ENCODE data around the gene TNIP3. TPM values are rescaled to one million over a fixed set of nuclear protein-coding genes. Genes with fewer than 3 reads are reported as not detected.

TNIP3 gene
- total and polyA plus RNA-seq, 9 of the 15 experiments (the other 6 are each of a cell fraction or from before 2014, with no cell fraction given) = 0.14 TPM; not detected in 8

GRCh38 chr4:121138039-121138825 lies 25.9 kb downstream of the TNIP3 start (continued):
- TF ChIP-seq SFPQ (IDR thresholded peaks at IDR 0.05; ENCODE audit: low read depth, low read length) (no peak), FUS (optimal IDR thresholded peaks at IDR 0.05; ENCODE audit: low read depth, low read length) (no peak)

GRCh38 chr4:121130326-121130660 lies 33.8 kb downstream of the TNIP3 start:
- DNase-seq (ENCODE audit: extremely low read depth in 1 of 4, low spot score in 3 of 4) (no peak), FAIRE-seq (no peak), ATAC-seq (no peak)
- Histone ChIP-seq H3K9me1 (ENCODE audit: control insufficient read depth, insufficient read depth, low read length) (no peaks in the 10 kb centered on the region), H3K4me1 (replicated peaks in 1 of 2; ENCODE audit: control insufficient read depth in 2 of 2, insufficient read depth in 2 of 2, low read length in 2 of 2) (no peaks in the 10 kb centered on the region), H3K9me3 (replicated peaks; ENCODE audit: control insufficient read depth, insufficient read depth, low read depth, low read length) (no peaks in the 10 kb centered on the region), H4K20me1 (replicated peaks; ENCODE audit: control insufficient read depth, insufficient read depth, low read length) (no peaks in the 10 kb centered on the region), H2AFZ (ENCODE audit: low read depth, low read length) (no peak overlapping the region), H3K9ac (ENCODE audit: insufficient read depth in 1 of 2, low read depth in 2 of 2, low read length in 2 of 2) (no peak overlapping the region), H3K36me3 (ENCODE audit: control insufficient read depth, insufficient read depth, low read length) (no peaks in the 10 kb centered on the region), H3K4me2 (ENCODE audit: insufficient read depth, low read length) (no peak overlapping the region), H3K79me2 (ENCODE audit: control insufficient read depth, insufficient read depth, low read length) (no peaks in the 10 kb centered on the region), H3K27ac (ENCODE audit: extremely low read depth, low read depth, low read length) (no peak overlapping the region), H3K27me3 (ENCODE audit: control insufficient read depth in 2 of 2, insufficient read depth in 2 of 2, low read length in 2 of 2) (no peaks in the 10 kb centered on the region), H3K4me3 (no peak overlapping the region)
- 3% methylated on average over 4 of the region's 4 CpGs for WGBS (ENCODE audit: insufficient coverage, low coverage, missing lambda C conversion rate)
- intact Hi-C loops (cut with micrococcal nuclease) (no loop called here), in situ Hi-C loops (cut with MboI) (no loop called here)
- ChIA-PET POLR2A (no interaction called here), CTCF (ENCODE audit: low intra/inter-chr PET ratio) (no interaction called here)
- BruUV-seq (replicated peaks) = no TSS peak
- TF ChIP-seq CREB3 (tag; conservative IDR thresholded peaks at IDR 0.05; ENCODE audit: low read depth) (no peak), ZNF224 (CRISPR knock-in tag; IDR thresholded peaks at IDR 0.05) (no peak), ZNF280A (IDR thresholded peaks at IDR 0.05; ENCODE audit: low read depth, partially characterized antibody) (no peak), ZEB2 (IDR thresholded peaks at IDR 0.05) (no peak), HDAC8 (tag; IDR thresholded peaks at IDR 0.05) (no peak), BRD4 (IDR thresholded peaks at IDR 0.05) (no peak), SNIP1 (IDR thresholded peaks at IDR 0.05; ENCODE audit: low read depth) (no peak), NCOA6 (IDR thresholded peaks at IDR 0.05) (no peak), FIP1L1 (IDR thresholded peaks at IDR 0.05; ENCODE audit: low read depth, low read length, poor library complexity, severe bottlenecking) (no peak)

All from K562 (cell line).